Neural cell (in vitro differentiated cells): ENCODE results near the gene HPD.

Source experiments
- CTCF ChIP-seq: fragments of 450-650 bp; IDR thresholded peaks from 2 replicates; pipeline ENCODE4 v1.5.1; 2014; ENCODE audit warnings: antibody characterized with exemption, mild to moderate bottlenecking, moderate library complexity; ENCODE audit not compliant: poor library complexity, severe bottlenecking
- EP300 ChIP-seq: fragments of 450-650 bp; conservative IDR thresholded peaks from 2 replicates; pipeline ENCODE4 v1.6.1; 2014; ENCODE audit warnings: antibody characterized with exemption, mild to moderate bottlenecking, moderate library complexity; ENCODE audit not compliant: poor library complexity, severe bottlenecking
- EZH2 ChIP-seq: fragments of 200-600, 300-800 bp; shearing (Covaris generic), sonication (generic); IDR thresholded peaks from 2 replicates; pipeline ENCODE4 v1.6.1; 2014; ENCODE audit warnings: antibody characterized with exemption, low read length, borderline replicate concordance, mild to moderate bottlenecking; ENCODE audit not compliant: insufficient read depth, poor library complexity, severe bottlenecking
- RAD21 ChIP-seq: fragments of 450-650 bp; conservative IDR thresholded peaks from 2 replicates; pipeline ENCODE4 v1.6.1; 2014; ENCODE audit warnings: antibody characterized with exemption, mild to moderate bottlenecking, moderate library complexity

DNA sequence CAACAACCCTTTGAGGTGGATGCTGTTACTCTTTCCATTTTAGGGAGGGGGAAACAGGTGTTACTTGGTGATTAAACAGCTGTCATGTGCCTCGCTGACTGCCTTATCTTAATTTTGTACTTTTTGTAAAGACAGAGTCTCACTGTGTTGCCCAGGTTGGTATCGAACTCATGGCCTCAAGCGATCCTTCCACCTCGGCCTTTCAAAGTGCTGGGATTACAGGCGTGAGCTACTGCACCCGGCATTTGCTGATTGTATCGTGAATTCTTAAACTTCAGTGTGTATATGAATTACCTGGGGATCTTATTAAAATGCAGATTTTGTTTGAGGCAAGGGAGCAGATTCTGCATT lies 30.6 kb upstream of the HPD start:
- TF ChIP-seq CTCF (no peak), EP300 (no peak), EZH2 (no peak), RAD21 (no peak)
